HEK293 (cell line): Measurements from ENCODE around the gene HRK.

Experiments
- BCL11A ChIP-seq: fragments of 450-650 bp; formaldehyde crosslinking; IDR thresholded peaks from 2 replicates; pipeline ENCODE4 v1.5.1; 2016; ENCODE audit warnings: low read depth, missing biosample characterization, missing genetic modification characterization
- CTCF ChIP-seq: fragments of 450-650 bp; formaldehyde crosslinking; IDR thresholded peaks from 2 replicates; pipeline ENCODE4 v1.5.1; 2016; ENCODE audit warnings: missing biosample characterization, missing genetic modification characterization
- GLI2 ChIP-seq: fragments of 450-650 bp; formaldehyde crosslinking; IDR thresholded peaks from 2 replicates; pipeline ENCODE4; 2017; ENCODE audit warnings: missing biosample characterization, missing genetic modification characterization, low read depth, borderline replicate concordance
- YY1 ChIP-seq: fragments of 450-650 bp; formaldehyde crosslinking; IDR thresholded peaks from 2 replicates; pipeline ENCODE4 v1.5.1; 2018; ENCODE audit warnings: missing biosample characterization, missing genetic modification characterization
- ZBTB44 ChIP-seq: fragments of 450-650 bp; IDR thresholded peaks from 2 replicates; pipeline ENCODE4 v1.5.1; 2018; ENCODE audit warnings: missing biosample characterization, mild to moderate bottlenecking, missing genetic modification characterization
- ZNF133 ChIP-seq: fragments of 450-650 bp; formaldehyde crosslinking; IDR thresholded peaks from 2 replicates; pipeline ENCODE4 v1.5.1; 2016; ENCODE audit warnings: missing biosample characterization, missing genetic modification characterization
- ZNF248 ChIP-seq: fragments of 450-650 bp; formaldehyde crosslinking; IDR thresholded peaks from 2 replicates; pipeline ENCODE4 v1.5.1; 2017; ENCODE audit warnings: missing biosample characterization, missing genetic modification characterization
- ZNF660 ChIP-seq: fragments of 450-650 bp; IDR thresholded peaks from 2 replicates; pipeline ENCODE4 v1.5.1; 2018; ENCODE audit warnings: missing biosample characterization, mild to moderate bottlenecking, missing genetic modification characterization
- TF ChIP-seq, protein P1 (sequence below): IDR thresholded peaks from 2 replicates; pipeline ENCODE4 v1.6.1; 2011; ENCODE audit warnings: mild to moderate bottlenecking, low read depth, low read length, borderline replicate concordance

DNA sequence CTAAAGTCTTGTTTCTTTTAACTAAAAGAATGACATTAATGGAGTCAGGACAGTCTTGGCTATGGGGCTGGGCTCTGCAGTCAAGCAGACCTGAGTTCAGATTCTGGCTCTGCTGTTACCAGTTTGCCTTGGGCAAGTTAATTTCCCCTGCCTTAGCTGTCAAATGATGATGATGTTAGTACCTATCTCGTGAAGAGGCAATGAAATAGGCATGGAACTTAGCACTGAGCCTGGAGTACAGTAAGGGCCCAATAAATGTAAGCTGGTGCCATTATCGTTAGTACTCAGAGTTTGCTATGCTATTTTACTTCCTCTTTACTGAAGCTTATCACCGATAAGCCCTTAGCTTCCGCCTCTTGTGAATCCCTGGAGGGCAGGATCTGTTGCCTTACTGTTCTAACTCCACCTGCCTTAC is 38.0 kb upstream of the HRK start:
- TF ChIP-seq BCL11A (tag by site-specific recombination) (no peak), ZBTB44 (tag by site-specific recombination) (no peak), GLI2 (tag by site-specific recombination) (no peak), ZNF133 (peak; percentile 47; the same call in 1 of the 2 replicates), ZNF248 (tag by site-specific recombination) (no peak), YY1 (tag by site-specific recombination) (no peak), CTCF (no peak), ZNF660 (tag by site-specific recombination) (no peak)
- TF ChIP-seq, protein P1, sequence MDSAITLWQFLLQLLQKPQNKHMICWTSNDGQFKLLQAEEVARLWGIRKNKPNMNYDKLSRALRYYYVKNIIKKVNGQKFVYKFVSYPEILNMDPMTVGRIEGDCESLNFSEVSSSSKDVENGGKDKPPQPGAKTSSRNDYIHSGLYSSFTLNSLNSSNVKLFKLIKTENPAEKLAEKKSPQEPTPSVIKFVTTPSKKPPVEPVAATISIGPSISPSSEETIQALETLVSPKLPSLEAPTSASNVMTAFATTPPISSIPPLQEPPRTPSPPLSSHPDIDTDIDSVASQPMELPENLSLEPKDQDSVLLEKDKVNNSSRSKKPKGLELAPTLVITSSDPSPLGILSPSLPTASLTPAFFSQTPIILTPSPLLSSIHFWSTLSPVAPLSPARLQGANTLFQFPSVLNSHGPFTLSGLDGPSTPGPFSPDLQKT = no peak
